ENCODE results near the gene RAB44. TPM values are rescaled to one million over a fixed set of nuclear protein-coding genes. Genes with fewer than 3 reads are reported as not detected.
"Not testable (repeated sequence)": the region's sequence is repeated elsewhere in the genome, so short reads cannot be mapped to it uniquely, and the experiment has no call there.

Gene RAB44, protein sequence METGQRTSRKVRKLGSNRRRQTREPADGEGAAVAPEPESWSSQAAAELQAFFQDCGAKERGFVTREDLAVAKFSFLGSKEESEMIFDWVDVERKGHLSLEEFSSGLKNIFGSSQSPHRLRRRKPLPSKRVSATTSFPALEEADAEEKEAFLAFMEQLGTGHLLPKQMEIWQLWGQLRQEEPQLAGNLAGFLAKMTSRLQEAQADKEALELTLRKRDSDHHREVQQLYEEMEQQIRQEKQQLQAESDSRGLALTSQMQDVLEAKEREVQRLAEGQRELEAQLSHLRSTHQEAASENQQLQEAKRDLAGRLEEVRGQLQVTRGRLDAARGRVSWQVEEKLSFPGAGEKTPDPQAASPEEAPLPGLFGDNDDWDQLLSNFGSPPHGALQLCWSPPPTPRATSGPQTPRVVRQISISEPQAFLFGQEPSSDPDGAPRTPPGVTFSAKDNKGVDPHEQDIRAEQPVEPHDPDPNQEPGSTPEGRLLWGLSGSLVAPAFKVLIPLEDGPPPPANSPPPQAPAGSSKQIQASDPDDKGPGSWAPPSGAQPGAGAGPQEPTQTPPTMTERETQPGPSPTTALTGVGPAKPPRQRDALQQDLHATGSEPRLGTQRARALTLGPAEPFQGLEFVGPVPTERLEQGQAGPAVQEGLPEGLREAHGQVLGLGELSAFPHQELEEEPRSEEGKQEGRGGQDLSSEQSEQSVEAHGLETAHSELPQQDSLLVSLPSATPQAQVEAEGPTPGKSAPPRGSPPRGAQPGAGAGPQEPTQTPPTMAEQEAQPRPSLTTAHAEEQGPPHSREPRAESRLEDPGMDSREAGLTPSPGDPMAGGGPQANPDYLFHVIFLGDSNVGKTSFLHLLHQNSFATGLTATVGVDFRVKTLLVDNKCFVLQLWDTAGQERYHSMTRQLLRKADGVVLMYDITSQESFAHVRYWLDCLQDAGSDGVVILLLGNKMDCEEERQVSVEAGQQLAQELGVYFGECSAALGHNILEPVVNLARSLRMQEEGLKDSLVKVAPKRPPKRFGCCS
- total RNA-seq, result 0.62 TPM

DNA sequence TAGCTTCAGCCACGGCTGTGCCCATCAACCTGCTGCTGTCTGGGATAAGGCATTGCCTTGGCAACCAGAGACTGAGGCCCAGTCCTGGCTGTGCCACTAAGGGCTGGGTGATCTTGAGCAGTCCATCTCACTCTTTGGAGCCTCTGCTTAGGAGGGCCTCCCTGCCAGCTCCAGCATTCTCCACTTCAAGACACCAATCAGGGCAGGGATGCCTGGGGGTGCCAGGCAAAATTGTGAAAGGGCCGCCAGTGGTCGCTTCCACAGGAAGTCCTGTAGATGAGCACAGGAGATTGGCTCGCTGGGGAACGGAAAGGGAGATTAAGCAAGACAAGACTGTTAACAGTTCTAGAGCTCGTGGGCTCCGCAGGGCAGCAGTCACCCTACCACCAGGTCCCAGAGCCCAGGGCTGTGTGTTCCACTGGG, at the start of gene RAB44:
RAB44 (plus strand) TSS at position 346 of the 423 bp plus-strand sequence. CDS start 6,410 bp downstream, outside the sequence.
- DNase-seq, result no peak

DNA sequence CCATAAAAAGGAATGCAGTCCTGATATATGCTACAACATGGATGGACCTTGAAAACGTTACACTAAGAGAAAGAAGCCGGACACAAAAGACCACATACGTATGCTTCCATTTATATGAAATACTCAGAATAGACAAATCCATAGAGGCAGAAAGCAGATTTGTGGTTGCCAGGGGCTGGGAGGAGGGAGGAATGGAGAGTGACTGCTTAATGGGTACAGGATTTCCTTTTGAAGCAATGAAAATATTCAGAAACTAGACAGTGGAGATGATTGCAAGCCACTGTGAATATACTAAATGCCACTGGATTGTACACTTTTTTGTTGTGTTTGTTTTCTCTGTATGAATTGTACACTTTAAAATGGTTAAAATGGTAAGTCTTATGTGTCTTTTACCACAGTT, 48.5 kb upstream of the RAB44 start:
- no peak for DNase-seq

DNA sequence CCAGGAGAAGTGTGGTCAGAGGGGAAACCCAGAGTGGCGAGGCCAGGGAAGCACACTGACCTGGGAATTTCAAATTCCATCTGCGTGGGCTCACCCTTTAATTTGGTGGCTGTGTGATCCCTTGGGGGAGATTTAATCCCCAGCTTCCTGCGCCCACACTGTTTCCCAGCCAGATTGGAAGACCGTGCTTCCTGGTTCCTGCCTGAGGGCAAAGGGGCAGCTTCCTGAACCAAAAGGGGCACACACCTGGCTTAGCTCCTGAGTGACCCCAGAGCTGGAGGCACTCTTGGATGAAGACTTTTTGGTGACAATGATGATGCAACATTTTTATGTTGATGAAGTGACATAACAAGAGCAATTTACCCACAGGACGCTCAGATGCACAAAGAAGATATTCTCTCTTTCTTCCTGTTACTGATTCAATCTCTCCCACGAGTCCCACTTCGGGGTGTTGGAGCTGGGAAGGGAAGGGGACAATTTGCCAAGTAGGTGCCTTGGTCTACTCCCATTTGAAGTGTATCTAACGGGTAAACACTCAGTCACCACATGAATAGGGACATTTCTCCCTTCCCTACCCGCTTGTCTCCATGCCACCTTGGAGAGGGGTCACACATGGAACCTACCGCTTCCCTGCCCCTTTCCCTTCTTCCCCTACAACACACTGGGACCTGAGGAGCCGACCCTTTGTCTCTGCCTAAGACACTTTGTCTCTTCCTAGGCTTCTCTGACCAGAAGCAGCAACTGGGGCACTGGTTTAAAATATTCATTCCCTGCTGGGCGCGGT, 47.7 kb upstream of the RAB44 start:
- DNase-seq, result no peak

DNA sequence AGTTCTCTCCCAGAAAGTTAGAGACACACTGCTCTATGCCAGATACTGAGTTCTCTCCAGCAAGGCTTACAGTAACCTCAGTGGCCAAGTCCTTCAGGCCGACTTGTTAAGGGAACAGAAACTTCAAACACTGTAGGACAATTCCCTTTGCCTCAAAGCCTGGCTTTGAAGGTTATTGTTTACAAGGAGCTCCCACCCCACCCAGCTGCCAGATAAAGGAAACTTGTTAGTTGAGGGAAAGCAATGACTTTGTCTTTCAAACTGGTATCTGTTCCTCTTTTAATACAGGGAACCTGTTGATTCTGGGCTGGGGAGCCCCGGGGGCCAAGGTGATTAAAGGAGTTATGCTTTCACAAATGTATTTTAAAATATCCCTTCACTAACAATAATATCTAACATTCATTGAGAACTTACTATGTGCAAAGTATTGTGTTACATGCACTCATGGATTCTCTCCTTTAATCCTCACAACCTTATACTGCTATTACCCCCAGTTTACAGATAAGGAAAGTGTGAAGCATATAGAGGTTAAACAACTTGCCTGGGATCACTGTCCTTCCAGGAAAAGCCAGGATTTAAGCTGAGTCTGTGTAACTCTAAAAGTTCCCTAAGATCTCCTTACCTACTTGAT, 46.7 kb upstream of the RAB44 start:
- DNase-seq, result no peak

DNA sequence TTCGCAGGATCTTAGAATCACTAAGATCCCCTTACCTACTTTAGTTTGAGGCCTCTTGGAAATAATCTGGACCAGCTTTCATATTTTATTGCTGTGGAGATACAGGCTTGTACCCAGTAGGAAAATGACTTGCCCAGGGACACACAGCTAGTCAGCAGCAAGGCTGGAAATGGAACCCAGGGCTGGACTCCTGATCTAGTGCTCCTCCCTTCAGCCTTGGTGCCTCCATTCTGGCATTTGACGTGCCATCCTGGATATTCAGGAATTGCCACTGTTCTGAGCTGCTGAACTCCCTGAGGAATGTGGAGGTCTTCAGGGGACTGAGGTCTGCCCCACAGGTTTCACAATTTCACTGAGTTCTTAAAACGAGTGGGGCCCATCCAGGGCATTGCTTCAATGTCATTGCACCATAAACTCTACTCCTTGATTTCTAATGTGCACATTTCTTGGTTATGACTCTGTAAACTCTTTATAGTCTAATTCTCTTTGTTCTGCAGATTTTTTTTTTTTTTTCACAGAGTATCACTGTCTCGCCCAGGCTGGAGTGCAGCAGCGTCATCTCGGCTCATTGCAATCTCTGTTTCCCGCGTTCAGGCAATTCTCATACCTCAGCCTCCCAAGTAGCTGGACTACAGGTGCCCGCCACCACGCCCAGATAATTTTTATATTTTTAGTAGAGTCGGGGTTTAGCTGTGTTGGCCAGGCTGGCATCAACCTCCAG, 45.8 kb upstream of the RAB44 start:
- DNase-seq, result no peak

DNA sequence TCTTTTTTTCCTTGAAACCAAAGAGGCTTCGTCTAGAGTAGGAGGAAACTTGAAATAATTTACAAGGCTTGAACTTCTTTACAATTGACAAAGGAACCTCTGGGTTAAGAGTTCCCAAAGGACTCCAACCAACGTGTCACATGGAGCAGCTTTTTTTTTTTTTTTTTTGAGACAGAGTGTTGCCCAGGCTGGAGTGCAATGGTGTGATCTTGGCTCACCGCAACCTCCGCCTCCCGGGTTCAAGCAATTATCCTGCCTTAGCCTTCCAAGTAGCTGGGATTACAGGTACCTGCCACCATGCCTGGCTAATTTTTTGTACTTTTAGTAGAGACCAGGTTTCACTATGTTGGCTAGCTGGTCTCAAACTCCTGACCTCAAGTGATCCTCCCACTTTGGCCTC, 43.2 kb upstream of the RAB44 start:
- DNase-seq, result not testable (repeated sequence)

DNA sequence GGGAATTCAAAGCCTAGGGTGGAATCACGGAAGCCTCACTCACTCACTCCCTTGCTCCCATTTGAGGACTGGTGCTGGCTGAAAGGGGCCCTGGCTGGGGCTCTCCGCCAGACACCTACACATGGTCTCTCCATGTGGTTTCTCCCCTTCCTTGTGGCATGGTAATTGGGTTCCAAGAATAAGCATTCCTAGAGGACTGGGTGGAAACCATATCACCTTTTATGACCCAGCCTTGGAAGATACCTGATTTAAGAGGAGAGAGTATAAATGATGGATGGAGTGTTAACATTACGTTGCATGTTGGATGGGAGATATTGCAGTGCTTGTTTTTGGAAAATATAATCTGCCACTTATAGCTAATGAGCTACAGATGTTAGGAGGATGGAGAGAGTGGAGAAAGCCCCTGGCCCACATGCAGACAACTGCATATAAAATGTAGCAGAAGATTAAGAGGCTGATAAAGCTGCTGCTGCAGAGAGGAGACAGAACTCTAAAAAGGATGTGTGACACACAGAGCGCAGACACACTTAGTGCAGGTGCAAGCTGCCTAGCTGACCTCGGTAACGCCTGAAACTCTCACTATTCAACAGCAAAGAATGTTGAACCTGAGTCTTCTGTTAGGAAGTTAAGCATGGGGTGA, 42.4 kb upstream of the RAB44 start:
- no peak for DNase-seq

DNA sequence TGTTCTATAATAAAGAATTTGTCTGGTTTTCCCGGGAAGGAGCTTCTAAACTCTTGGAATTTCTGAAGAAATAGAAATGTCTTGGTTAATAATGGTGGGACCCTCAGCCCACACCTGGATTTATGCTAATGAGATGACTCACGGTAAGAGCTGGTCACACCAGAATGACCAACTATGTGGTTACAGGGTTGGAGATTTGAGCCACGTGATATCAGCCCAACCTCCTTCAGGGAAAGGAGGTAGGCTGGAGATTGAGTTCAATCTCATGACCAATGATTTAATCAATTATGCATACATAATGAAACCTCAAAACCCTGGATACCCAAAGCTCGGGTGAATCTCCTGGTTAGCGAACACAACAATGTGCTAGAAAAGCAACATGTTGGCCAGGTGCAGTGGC, 41.2 kb upstream of the RAB44 start:
- DNase-seq, result no peak

DNA sequence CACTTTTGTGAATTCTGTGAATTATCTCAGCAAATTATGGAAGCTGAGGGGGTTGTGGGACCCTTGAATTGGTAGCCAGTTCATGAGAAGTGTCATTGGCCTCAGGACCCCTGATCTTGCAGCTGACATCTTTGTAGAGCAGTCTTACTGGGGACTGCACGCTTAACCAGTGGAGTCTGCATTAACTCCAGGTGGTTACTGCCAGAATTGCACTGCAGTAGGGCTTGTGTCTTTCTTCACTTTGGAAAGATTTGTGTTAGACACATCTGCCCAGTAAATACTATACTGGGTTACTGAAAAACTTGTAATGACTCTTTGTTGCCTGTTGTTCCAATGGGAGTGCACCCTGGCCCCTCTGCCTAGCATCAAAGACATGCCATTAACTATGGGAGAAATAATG, 40.4 kb upstream of the RAB44 start:
- DNase-seq, result no peak

DNA sequence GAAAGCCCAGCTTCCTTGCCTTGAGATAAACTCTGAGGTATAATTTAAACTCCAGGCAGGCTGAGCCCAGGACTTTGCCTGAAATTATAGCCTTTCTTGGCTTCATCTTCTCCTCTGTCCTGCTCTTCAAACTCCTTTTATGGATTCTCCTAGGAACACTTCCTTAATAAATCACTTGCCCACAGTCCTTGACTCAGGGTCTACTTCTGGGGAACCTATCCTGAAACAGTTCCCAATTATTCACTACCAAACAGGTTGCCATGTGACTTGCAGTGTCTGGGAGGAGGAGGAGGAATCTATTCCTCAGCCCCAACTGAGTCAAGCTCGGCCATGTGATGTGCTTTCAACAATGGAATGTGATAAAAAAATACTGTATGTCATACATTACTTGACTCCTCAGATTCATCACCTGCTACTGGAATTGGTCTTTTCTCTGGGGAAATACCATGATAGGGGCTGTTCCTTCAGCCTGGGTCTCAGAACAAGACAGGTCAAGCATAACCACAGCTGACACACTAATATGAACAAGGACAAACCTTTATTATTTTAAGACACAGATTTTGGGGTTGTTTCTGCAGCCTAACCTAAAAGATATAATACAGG, 39.6 kb upstream of the RAB44 start:
- no peak for DNase-seq

DNA sequence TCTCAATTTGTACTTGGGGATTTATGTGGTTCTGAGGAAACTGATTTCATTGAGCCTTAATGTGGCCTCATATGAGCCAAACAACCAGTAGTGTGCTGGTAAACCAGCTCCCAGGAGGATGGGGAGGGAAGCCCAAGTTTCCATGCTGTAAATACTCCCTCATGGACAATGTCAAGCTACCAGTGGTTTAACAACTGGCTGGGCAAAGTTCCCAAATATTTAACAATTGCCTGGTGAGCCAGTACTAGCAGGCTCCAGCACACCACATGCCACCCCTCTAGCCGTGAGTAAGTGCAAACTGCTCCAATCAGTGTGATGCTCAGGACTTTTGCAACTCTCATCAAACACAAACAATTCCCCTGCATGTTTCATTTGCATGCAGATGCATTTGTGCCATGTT, 38.4 kb upstream of the RAB44 start:
- DNase-seq, result peak; percentile 58

DNA sequence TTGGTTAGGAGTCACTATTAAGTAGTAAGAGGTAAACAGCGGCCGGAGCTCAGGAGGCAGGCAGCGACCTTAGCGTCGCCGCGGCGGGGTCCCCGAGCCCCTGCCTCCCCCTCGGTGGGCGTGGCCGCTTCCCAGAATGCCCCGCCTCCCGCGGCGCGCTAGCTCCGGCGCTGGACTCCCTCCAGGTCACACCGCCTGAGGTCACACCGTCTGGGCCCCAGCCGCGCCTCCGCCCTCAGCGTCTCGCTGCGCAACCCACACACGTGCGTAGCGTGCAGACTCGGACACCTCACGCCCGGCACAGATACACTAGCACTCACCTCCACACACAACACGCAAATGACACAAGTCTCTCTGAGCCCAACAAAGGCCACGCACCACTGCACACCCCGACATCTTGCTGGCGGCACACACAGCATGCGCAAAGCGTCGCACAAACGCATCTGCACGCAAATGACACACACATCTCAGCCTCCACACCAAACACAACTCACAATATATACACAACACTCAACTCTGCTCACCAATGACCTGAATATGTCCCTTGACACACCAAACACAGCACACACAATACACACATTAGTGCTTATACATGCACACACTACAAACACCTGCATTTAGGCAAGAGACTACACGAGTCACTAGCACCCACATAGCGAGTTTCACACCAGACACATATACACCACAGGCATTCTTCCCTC, 36.7 kb upstream of the RAB44 start:
- peak; percentile 51 for DNase-seq

DNA sequence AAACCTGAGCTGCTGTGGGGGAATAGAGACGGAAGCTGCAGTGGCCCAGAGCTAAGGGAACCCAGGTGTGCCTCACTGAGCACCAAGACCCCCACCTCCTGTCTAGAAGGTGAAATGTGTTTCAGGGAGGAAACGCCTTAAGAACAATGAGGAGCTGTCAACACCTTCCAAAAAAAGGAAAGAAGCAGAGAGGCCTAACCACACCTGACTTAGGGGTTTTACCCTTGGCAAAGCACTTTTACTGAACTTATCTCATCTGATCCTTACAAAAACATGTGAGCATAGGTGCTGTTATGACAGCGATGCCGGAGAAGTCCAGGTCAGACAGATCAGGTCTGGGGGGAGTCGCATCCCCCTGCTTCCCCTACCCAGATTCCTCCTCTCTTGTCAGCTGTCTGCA, 35.2 kb upstream of the RAB44 start:
- no peak for DNase-seq

DNA sequence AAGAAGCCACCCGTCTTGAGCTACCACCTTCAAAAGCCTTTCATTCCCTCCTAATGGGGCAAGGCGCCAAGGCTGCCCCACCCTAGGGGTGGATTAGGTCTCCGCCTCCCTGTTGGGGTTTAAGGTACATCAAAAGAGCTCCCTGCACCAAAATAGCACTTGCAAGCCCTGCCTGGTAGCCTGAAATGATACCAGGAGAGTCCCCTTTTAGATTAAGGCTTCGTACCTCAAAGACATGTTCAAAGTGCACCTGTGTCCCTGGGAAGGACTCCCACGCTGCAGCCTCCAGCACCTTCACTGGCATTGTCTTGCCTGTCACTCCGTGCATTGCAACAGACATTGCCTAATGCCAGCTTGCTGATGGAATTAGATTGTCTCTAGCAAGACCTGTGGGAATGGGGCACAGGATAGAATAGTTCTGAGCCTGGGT, 34.8 kb upstream of the RAB44 start:
- no peak for DNase-seq

DNA sequence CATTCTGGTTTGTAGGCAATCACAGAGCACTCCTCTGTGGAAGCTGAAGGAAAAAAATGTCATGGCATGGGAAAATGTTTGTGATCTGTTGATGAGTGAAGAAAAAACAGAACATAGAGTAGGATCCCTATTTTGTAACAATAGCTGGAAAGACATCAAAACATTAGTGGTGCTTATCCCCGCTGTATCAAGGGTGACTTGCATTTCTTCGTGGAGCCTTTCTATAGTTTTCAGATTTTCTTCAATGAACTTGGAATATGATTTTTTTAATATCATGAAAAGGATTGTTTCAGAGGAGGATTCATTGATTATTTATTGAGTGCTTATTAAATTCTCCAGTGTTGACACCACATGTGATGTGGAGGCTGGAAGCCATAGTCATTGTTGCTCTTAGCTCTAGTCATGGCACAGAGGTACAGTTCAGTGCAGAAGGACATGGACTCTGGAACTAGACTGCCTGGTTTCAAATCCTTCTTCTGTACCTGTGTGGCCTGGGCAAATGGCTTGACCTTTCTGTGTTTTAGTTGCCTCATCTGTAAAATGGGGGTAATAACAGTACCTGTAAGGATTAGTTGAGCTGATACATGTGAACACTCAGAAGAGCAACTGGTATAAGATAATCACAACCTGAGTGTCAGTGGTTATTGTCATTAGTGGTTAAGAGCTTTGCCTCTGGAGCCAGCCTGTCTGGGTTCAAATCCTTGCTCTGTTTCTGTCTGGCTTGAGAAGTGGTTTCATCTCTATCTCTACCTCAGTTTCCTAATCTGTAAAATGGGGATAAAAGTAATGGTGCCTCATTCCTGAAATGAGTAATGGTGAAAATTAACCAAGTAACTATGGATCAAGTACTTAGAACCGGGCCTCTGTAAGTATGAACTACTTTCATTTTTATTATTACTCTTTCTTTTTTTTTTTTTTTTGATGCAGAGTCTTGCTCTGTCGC, 33.9 kb upstream of the RAB44 start:
- DNase-seq, result no peak

DNA sequence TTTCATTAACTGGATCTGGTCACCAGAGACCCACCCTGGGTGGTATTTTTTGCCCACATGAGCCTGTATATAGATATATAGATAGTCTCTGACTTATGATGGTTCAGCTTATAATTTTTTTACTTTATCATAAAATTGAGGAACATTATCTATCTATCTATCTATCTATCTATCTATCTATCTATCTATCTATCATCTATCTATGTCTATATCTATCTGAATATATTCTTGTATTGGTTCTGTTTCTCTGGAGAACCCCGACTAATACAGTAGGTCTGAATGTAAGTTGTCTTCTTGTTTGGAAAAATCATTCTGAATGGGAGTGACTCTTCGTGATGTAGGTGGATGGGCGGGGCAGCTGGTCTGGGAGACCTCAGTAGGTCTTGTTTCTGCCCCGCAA, 32.4 kb upstream of the RAB44 start:
- no peak for DNase-seq

DNA sequence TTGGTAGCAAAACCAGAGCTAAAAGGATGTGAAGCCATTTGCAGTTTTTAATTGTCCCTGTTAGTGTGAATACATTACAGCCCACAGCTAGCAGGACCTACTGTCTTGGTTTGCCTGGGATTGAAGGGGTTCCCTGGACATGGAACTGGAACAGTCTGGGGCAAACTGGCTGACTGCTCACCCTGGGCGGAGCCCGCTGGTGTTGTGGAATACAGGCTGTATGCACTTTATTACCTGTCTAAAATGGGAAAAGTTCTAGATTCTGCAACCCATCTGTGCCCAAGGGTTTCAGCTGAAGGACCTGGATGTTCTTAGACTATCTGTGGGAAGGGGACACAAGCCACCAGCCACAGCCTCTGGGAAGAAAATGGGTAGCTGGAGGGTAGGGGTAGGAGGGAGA, 31.3 kb upstream of the RAB44 start:
- no peak for DNase-seq

Data from tongue (tissue), 2 donors.